Non-pigmented ciliary epithelial cell (primary cell): ENCODE data around the gene CNTNAP2.
"Not testable (repeated sequence)": the region's sequence is repeated elsewhere in the genome, so short reads cannot be mapped to it uniquely, and the experiment has no call there.

Source experiments
- DNase-seq: peaks from one replicate; pipeline ENCODE4 v3.0.0-alpha.2; 2010; ENCODE audit warnings: low read depth

The CNTNAP2 gene

GRCh38 chr7:148031811-148032210 is 1915.2 kb downstream of the CNTNAP2 start:
- DNase-seq, result no peak

DNA sequence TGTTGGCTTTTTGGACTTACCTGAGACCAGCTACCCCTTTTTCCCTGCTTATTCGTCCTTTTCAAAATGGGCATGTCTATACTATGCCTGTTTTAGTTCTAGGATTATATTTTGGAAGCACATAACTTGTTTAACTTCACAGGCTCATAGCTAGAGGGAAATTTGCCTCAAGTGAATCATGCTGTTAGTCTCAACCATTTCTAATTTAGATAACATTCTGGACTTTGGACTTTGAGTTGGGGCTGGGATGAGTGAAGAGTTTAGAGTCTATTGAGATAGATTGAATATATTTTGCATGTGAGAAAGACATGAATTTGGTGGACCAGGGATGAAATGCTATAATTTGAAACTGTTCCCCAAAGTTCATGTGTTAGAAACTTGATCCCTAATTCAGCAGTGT is 1919.3 kb downstream of the CNTNAP2 start:
- no peak for DNase-seq

GRCh38 chr7:148037044-148037443 is 1920.4 kb downstream of the CNTNAP2 start:
- DNase-seq, result no peak

- DNase-seq, result no peak
These were observed 1924.6 kb downstream of the CNTNAP2 start for GRCh38 chr7:148041156-148041555.

GRCh38 chr7:148042935-148043631 is 1926.5 kb downstream of the CNTNAP2 start:
- no peak for DNase-seq

DNA sequence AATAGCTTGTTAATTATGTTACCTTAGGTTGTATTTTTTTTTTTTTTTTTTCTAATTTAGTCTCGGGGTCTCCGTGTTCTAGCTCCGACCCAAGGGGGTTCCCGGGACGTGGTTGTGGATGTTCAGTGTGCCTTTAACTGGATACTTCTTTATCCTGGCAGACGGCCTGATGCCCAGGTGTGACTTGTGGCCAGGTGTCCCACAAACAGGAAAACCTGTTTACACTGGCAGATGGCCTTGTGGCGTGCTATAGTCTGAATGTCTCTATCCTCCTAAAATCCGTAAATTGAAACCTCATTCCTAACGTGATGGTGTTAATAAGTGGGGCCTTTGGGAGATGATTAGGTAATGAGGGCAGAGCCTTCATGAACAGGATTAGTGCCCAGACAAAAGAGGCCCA is 1927.6 kb downstream of the CNTNAP2 start:
- DNase-seq, result no peak

GRCh38 chr7:148045521-148045920 is 1928.9 kb downstream of the CNTNAP2 start:
- DNase-seq, result no peak

DNA sequence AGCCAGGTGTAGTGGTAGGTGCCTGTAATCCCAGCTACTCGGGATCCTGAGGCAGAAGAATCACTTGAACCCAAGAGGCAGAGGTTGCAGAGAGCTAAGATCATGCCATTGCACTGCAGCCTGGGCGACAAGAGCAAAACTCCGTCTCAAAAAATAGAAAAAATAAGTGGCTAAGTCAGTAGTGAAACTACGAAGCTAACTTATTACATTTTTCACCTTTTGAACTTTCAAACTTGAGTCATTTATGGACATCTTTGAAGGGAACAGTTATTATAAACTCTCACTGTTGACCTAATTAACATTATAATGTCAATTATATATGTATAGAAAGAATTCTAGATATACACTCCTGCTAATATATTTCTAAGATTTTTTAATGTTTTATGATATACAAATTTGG is 1932.5 kb downstream of the CNTNAP2 start:
- DNase-seq, result no peak

GRCh38 chr7:148050492-148051158 is 1934.0 kb downstream of the CNTNAP2 start:
- no peak for DNase-seq

DNA sequence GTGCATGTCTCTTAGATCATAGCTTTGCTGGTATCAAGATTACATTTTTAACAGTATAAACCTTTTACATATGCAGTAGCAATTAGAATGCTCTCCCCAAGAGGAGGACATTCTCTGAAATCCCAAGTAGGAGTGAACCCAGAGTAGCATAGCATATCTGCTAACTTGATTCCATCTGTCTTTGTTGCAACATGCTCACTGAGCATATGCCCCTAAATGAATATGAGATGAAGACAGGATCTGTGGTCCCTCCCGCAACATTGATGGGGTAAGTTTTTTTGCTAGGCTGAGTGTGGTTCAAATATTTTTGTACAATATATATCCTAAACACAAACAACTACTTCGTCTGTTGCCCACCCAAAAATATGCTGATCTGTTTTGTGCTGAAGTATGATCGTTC is 1939.8 kb downstream of the CNTNAP2 start:
- no peak for DNase-seq

DNA sequence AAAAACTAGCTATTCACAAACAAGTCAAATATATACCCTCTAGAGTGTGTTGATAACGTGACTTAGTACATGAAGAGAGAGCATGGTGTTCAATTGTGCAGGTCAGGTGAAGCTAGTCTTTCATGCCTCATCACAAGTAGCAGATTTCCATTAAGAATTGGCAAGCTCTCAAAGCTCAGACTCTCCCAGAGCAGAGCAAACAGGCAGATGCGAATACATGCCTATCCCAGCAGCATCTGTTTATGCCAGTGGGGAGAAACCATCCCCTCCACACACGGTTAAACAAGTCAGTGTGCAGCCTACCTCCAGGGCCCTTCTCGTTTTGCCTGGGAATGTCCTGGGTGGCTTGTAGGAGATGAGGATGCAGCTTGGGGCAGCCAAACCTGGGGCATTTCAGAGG is 1941.5 kb downstream of the CNTNAP2 start:
- no peak for DNase-seq

DNA sequence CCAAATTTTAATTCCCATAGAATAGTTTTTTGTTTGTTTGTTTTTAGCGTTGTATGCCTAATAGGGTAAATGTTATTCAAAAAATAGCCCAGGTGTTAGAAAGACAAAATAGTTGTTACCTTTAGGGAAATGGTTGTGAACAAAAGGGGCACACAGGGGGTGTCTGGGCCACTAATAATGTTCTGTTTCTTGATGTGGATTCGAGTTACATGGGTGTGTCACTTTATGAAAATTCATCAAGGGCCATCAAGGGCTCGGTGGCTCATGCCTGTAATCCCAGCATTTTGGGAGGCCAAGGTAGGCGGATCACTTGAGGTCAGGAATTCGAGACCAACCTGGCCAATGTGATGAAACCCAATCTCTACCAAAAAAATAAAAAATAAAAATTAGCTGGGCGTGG is 1942.2 kb downstream of the CNTNAP2 start:
- DNase-seq, result no peak

GRCh38 chr7:148060724-148061123 is 1944.1 kb downstream of the CNTNAP2 start:
- no peak for DNase-seq

- not testable (repeated sequence) for DNase-seq
These were observed 1961.5 kb downstream of the CNTNAP2 start for GRCh38 chr7:148078111-148078510.

- DNase-seq, result no peak
These were observed 1962.8 kb downstream of the CNTNAP2 start for GRCh38 chr7:148079206-148080080.

- no peak for DNase-seq
These were observed 1966.8 kb downstream of the CNTNAP2 start for GRCh38 chr7:148083448-148083847.

- DNase-seq, result peak; percentile 2
These were observed 1967.5 kb downstream of the CNTNAP2 start for GRCh38 chr7:148084138-148084537.

DNA sequence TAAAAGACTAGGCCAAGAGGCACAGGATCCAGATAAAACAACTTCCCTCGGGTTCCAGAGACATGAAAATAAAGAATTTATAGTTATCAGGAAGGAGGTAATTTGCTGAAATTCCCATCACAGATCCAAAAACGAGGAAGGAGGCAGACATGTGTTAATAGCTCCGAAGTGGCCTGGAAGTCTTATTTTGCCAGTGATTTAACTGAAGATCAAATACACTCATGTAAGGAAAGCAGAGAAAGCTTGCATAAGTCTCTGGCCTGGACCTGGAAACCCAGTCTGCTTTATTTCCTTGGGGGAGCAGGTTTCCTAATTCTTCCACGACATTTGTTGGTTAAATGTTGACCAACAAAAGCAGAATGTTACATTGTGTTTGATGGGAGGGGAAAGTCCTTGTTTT is 1975.3 kb downstream of the CNTNAP2 start:
- no peak for DNase-seq

DNA sequence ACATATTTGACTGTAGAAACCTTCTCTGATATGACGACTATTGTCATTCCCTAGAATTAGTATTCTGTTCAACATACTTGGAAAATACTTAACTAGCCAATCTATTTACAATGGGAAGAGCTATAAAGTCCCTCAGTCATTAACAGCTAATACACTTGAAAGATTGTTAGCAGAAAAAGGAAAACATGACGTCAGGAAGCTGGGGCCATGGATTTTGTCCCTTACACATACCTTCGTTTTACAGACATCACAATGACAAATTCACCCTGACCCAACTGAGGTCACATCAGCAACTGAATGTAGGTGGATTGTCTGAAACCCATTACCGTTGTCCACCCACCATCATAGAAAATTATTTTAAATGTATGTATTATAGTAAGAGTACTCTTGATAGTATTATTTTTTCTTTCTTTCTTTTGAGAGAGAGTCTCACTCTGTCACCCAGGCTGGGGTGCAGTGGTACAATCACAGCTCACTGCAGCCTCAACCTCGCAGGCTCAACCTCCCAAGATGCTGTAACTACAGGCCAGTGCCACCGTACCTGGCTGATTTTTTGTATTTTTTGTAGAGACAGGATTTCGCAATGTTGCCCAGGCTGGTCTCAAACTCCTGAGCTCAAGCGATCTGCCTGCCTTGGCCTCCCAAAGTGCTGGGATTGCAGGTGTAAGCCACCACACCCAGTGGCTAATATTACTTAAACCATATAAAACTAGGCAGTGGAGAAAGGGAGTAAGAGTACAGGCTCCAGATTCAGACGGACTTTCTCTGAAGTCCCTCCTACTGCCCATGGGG is 1977.0 kb downstream of the CNTNAP2 start:
- no peak for DNase-seq

DNA sequence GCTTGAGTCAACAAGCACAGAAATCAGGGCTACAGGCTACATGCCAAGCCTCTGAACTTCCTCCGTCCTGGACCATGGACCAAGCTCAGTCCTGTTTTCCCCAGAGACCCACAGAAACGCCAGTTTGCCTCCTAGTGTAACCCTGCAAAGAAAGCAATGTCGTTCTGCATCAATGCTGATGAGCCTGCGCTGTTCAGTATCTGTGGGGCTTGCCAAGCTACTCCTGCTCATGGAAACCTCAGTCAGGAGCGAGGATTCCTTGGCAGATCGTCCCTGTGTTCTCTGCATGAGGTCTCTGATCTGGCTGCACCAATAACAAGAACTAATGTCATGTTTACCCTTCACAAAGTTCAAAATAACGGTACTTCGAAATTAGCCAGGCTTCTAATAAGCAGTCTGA is 1978.5 kb downstream of the CNTNAP2 start:
- DNase-seq, result no peak

DNA sequence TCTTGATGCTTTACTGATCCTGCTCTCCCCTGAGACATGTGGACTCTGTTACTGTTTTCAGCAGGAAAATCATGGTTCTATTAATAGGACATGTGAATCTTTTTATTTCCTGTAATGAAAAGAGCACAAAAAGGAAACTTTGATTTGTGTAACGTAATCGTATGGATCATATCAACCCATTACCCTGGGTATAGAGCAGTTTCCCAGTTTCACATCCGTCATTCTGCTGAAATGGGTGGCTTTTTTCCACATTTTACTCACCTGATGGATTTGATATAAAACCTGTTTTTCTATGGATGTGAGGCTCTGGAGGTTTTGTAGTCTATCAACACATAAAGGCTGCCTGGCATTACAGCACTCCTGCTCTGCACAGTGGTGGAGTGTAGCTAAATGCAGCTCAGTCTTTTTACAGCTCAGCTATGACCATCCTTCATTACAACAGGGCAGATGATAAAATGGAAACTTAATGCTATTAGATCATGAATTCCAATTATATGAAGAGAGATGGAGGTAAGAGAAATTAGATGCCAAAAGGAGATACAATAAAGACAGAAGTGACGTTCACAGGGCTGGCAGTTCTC is 1987.6 kb downstream of the CNTNAP2 start:
- DNase-seq, result no peak

- DNase-seq, result no peak
These were observed 1988.3 kb downstream of the CNTNAP2 start for GRCh38 chr7:148104924-148105323.
